Fibroblast of villous mesenchyme (primary cell): ENCODE measurements around the gene FOXP2. TPM values are rescaled to one million over a fixed set of nuclear protein-coding genes. Genes with fewer than 3 reads are reported as not detected.

Experiments used
- DNase-seq: peaks from one replicate; pipeline ENCODE4 v3.0.0-alpha.2; 2010; ENCODE audit warnings: low read depth
- H3K4me3 ChIP-seq: 2 replicates; pipeline ENCODE4 v1.5.1; 2011; ENCODE audit warnings: low read depth, mild to moderate bottlenecking, low read length
- total RNA-seq: library from RNA; depleted of rRNA; stranded (reverse); fragments of >200 nt; gene quantifications from 2 replicates; pipeline ENCODE4 v1.2.3, GENCODE V29; 2012
- TF ChIP-seq, protein P1 (sequence below): IDR thresholded peaks from 2 replicates; pipeline ENCODE4 v1.5.1; 2012; ENCODE audit warnings: low read depth, mild to moderate bottlenecking, low read length; ENCODE audit not compliant: insufficient read depth

Gene FOXP2
- total RNA-seq, 1 donor, result 0.86 TPM

DNA sequence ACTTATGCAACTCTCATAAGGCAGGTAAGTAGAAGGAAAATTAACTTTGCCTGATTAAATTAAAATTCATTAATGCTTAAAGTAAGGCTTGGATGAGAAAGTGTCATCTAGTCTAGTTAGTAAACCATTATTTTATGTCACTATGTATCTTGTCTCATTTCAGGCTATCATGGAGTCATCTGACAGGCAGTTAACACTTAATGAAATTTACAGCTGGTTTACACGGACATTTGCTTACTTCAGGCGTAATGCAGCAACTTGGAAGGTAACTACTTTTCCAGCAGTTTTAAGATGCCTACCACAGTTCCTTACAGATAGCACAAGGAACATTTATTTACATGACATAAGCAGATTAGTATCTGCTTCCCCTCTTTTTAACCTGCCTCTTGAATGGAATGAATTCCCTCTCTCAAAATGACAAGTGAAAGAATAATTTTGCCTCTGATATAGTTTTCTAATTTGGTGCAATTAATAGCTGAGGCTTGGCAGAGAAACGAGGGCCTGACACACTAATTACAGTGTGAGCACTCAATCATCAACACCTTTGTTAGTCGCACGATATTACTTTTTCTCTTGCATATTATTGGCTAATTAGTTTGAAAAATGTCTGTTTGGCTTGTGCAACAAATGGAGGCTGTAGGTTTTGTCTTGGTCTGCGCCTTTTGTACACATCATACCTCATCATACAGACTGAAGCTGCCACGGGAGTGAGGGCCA is 245.0 kb downstream of the FOXP2 start:
- DNase-seq, result no peak
- TF ChIP-seq, protein P1, sequence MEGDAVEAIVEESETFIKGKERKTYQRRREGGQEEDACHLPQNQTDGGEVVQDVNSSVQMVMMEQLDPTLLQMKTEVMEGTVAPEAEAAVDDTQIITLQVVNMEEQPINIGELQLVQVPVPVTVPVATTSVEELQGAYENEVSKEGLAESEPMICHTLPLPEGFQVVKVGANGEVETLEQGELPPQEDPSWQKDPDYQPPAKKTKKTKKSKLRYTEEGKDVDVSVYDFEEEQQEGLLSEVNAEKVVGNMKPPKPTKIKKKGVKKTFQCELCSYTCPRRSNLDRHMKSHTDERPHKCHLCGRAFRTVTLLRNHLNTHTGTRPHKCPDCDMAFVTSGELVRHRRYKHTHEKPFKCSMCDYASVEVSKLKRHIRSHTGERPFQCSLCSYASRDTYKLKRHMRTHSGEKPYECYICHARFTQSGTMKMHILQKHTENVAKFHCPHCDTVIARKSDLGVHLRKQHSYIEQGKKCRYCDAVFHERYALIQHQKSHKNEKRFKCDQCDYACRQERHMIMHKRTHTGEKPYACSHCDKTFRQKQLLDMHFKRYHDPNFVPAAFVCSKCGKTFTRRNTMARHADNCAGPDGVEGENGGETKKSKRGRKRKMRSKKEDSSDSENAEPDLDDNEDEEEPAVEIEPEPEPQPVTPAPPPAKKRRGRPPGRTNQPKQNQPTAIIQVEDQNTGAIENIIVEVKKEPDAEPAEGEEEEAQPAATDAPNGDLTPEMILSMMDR, result no peak
- H3K4me3 ChIP-seq, result no peak overlapping the region

DNA sequence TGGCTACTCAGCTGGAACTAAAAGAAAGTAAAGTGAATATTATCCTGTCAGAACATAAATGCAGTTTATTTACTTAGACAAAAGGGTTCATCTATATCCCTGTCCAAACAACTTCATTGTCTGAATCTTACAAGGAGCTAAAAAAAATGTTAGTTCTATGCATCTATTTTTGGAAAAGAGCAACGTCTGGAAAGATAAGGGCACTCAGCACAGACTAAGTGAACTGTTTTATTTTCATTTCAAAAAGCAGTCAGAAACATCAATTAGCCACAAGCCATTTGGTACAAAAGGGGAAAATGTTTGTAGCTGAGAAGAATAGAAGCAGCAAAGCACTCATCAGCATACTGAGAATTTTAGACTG is 245.5 kb downstream of the FOXP2 start:
- TF ChIP-seq, protein P1, result no peak
- no peak for DNase-seq
- no peak overlapping the region for H3K4me3 ChIP-seq

DNA sequence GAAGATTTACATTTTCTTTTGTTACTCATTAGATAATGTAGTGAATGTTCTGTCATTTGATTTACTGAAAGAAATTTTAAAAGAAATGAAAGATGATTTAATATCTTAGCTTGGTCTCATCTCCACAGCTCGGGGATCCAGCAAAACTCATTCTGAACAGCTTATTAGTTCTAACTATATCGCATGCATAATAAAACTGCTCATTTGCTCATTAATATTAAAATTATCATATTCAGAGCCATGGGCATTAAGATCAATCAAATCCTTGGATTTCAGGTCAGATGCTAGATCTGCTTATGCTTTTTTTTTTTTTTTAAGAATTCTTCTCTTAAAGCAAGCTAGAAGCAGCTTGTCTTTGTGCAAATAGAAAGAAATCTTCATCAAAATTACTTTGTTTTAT is 246.1 kb downstream of the FOXP2 start:
- no peak overlapping the region for H3K4me3 ChIP-seq
- TF ChIP-seq, protein P1, result no peak
- no peak for DNase-seq

DNA sequence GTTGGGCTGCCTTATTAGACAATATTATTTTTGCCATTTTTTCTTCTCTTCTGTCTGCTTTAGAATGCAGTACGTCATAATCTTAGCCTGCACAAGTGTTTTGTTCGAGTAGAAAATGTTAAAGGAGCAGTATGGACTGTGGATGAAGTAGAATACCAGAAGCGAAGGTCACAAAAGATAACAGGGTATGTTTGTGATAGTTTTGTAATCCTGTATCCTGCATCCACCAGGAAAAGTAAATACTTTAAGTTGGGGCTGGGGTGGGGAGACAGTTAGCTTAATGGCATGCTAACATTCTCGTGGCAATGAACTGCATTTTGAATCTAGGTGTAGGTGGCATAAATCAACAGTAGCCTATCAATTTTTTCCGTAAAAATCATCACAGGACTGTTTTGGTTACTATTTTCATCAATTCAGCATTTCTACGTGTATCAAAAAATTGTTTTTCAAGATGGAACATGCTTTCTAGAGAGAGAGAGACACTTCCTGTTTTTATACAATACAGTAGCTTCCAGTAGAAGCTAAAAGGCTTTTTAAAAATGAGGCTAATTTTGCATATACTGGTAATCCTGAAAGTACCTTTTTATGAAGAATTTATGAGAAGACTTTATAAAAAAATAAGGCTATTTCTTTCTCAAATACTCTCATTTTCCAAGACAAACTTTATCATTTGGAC is 247.5 kb downstream of the FOXP2 start:
- no peak overlapping the region for H3K4me3 ChIP-seq
- TF ChIP-seq, protein P1, result no peak
- no peak for DNase-seq

DNA sequence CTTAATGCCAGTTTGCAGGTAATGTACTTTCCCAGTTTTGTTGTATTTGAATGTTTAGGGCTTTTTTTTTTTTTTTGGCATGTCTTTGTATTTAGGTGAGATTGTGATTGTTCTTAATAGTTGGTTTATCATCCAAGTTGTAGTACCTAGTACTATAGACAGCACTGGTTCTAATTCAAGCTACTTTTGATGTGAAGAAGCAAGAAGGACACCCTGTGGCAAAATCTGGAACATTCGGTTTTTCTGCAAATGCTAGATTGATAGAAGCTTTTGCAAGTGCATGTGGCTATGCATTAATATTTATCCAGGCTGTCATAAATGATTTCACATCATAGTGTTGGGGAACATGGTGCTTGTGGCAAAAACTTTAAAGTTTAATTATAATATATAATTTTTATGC is 248.9 kb downstream of the FOXP2 start:
- TF ChIP-seq, protein P1, result peak; percentile 35
- no peak overlapping the region for H3K4me3 ChIP-seq
- DNase-seq, result peak; percentile 35

DNA sequence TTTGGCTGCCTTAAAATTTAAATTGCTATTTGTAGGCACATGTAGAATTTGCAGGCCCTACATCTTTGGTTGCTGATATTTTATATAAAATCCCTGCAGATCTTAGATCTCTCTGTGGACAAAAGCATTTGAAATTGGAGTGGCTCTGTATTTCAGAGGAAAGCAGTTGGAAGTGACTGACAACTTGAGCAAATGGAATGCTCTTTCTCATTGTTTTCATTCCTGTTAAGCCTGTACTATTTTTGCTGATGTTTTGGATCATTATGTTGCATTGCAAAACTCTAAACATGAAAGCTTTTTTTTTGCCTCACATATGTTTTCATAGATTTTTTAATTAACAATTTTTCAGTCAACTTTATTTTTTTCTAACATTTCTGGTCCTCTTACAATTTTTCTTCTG is 256.1 kb downstream of the FOXP2 start:
- no peak for DNase-seq
- H3K4me3 ChIP-seq, result no peak overlapping the region
- TF ChIP-seq, protein P1, result no peak

DNA sequence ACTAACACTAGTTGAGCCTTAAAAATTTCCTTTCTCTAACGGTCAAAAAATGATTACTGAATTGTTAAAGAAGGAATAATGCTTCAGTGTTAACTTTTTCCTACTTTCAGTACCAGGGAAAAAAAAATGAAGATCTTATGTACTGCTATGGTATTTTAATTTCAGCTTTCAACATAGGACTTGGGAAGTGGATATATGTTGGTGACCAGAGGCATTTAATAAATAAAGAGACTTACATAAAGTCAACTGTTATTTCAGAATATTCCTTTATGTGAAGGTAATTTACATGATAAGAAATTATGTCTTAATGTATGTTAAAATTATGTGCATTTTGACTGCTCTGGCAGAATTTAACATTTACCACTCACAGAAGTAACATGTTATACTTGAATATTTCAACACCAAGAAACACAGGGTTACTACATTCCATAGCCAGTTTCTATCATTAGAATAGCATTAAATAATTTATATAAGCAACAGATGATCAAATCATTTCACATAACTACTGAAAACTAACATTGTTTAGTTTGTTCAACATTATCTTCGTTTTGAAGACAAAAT is 257.0 kb downstream of the FOXP2 start:
- DNase-seq, result no peak
- H3K4me3 ChIP-seq, result no peak overlapping the region
- TF ChIP-seq, protein P1, result no peak
